GM18511 (cell line): Measurements from ENCODE around the gene TBX3.

ENCODE experiments used
- ATAC-seq: cut with Tn5 transposase; IDR thresholded peaks from one replicate; pipeline ENCODE4 v1.9.1; 2021; ENCODE audit warnings: mild to moderate bottlenecking, moderate library complexity; ENCODE audit not compliant: unreplicated experiment

Gene TBX3

DNA sequence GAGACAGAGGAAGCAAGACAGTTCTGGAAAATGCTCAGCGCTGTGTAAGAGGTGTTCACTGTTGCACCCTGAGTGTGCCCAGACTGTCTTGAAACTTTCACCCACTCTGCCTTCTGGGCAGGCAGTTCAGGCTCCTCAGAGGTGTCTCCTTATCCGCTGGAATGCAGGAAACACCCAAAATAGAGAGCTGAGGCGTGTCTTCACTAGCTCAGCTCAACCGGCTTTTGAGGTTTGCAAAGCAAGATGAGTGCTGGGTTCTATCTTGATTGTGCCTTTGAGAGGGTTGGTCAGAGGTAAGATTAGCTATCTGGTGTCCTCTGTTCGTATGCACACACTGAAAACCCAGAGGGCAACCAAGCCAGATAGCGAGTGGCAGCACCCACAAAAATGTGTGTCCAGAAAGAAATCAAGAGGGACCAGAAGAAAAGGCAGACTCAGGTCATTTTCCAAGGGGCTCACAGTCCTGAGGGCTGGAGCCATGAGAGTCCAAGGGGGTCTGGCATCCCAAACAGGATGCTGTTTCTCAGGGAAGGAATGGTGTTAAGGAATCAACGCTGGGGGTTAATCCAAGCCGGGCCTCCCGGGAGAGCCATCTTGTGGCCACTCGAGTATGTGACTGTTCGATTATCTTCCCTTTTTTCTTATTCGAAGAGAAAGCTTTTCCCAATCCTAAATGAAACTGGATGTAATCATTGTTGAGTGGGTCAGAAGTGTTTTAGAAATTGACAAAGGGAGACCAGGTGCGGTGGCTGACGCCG, 47.1 kb downstream of the TBX3 start:
- no peak for ATAC-seq

GRCh38 chr12:114631242-114631641, 52.7 kb downstream of the TBX3 start:
- no peak for ATAC-seq

DNA sequence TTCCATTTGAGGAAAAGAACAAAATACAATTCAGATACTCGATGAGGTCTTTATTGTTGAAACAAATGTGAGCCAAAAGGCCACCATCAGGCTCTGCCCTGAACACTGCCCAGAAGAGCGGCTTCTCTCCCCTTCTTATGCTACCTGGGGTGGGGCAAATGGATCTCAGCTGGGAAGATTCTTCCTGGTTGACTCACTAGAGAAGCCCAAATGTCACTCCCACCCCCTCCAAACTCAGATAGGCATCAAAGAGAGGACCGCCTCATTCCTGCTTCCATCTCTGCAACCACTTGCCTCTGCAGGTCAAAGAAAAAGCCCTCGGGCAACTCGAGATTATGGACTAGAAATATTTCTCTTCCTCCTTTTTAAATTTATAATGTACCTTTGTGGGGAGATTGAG, 55.8 kb downstream of the TBX3 start:
- ATAC-seq: no peak

- no peak for ATAC-seq
These were observed 56.6 kb downstream of the TBX3 start for GRCh38 chr12:114627393-114627792.

GRCh38 chr12:114625294-114625851, 58.6 kb downstream of the TBX3 start:
- no peak for ATAC-seq

- no peak for ATAC-seq
These were observed 60.2 kb downstream of the TBX3 start for GRCh38 chr12:114623737-114624136.
